H4 (cell line): ENCODE results near the gene ZNF697. TPM values are rescaled to one million over a fixed set of nuclear protein-coding genes. Genes with fewer than 3 reads are reported as not detected.
"Not testable (repeated sequence)": the region's sequence is repeated elsewhere in the genome, so short reads cannot be mapped to it uniquely, and the experiment has no call there.

Experiments
- DNase-seq: peaks from one replicate; pipeline ENCODE4 v3.0.0-alpha.2; 2015; ENCODE audit warnings: low spot score
- total RNA-seq: library from RNA; depleted of rRNA; stranded (reverse); fragments of >200 nt; shearing (Covaris generic); gene quantifications from 2 replicates; pipeline ENCODE4 v1.2.3, GENCODE V29; 2014; rRNA removed

The ZNF697 gene
- total RNA-seq, 1 experiment from 2014 or later = 5.3 TPM

DNA sequence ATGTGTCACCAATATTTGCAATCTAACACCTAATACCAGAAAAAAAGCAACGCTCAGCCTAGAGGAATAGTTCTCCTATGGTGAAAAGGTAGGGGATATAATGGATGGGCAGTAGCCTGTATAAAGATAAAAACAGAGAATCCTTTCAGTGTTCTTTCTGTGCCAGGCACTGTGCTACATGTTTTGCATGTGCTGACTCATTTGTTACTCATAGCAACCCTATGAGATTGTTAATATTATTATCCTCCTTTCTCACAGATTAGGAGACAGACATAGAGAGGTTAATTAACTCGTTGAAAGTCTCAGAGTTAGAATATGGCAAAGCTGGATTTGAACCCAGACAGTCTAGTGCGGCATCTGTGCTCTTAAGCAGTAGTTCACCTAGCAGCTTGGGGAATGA is 45.3 kb downstream of the ZNF697 start:
- not testable (repeated sequence) for DNase-seq

DNA sequence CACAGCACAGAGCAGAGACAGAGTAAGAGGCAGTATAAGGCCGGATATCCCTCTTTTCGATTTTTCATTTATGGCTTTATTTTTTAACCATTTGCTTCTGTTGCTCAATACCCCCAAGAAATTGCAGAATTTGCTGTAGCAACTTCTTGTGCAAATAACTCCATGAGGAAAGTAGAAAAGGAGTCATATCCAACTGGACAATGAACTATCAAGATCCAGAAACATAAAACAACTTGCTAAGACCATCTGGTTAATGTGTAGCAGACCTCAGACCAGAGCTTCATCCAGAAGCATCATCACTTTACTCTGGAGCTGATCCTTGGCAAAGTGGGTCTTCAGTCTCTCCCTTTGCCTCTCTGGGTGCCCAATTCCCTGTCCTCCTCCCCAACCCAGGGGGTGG is 45.9 kb downstream of the ZNF697 start:
- DNase-seq = no peak

DNA sequence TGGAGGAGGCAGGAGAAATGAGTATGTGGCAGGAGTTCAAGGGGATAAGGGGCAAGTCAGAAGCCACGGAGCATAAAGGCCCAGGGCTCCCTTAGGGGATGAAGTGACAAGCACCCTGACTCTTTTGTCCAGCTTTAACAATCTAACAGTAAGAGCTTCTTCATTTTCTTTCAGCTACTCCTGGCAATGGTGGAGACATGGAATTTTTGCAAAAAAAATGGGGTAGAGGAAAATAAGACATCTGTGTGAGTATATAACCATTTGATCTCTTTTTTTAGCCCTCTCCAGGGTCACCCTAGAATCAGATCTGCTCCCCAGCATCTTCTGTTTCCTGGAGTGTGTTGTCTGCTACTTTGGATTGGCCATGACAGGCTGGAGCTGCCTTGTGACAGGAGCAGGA is 47.1 kb downstream of the ZNF697 start:
- DNase-seq = no peak

DNA sequence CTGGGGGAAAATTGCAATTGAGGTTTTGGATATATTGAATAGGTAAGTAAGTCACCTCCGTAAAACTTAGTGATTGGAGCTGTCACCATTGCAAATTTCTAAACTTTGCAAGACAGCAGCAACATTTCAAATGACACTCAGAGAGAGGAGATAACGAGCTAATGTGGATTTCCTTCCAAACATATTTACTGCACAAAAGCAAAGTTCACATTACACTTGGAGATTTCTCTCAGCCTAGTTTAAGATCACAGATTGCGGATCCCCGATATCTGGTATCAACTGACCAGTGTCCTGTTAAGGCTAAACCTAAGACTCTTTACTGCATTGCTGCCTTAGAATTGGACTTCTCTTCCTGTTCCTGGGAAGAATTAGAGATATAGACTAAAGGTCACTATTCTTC is 47.5 kb downstream of the ZNF697 start:
- DNase-seq = no peak

DNA sequence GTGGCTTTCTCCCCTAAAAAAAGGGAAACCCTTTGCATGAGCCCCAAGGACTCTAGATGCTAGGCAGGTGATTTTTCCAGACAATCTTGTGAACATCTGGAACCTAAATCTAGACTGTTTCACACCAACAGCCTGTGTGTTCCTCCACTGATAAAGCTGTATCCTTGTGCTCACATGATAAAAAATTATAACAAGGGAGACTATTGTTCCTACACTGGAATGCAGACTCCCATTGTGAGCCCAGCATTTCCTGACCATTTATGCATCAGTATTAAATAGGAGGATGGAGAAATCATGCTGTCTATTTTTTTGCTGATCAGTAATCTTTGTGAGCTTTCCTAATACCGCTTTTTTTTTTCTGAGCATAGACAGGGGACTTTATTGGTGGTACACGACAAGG is 52.5 kb downstream of the ZNF697 start:
- DNase-seq = no peak

DNA sequence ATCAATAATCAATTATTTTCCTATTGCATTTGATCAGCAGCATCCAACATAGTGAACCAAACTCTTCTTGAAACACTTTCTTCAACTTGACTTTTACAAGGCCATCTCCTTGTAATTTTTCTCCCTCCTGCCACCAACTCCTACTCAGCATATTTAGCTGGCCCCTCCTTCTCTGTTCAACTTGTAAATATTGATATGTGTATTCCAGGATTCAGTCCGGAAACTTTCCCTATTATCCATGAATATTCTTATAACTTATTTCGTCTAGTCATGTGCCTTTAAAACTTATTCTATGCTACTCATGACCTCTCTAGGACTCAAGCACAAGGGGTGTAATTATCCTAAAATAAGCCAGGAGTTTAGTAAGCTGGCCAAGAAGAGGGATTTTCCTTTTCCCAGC is 52.9 kb downstream of the ZNF697 start:
- no peak for DNase-seq

DNA sequence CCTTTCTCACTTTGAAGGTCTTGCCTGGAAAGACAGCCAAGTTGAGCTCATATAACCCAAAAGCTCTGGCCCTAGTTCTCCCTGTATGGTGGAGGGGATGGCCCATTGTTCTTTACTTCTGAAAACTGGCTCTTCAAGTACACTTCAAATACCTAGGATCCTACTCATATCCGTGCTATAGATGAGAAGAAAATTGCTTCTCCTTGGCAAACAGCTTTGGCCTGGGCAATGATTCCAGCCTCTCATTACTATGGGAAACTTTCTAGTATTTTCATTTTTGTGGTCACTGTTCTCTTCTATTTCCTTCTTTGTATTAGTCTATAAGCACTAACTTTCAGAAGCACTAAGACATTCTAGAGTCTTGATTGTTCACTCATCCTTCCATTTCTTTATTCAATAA is 53.7 kb downstream of the ZNF697 start:
- DNase-seq = no peak

DNA sequence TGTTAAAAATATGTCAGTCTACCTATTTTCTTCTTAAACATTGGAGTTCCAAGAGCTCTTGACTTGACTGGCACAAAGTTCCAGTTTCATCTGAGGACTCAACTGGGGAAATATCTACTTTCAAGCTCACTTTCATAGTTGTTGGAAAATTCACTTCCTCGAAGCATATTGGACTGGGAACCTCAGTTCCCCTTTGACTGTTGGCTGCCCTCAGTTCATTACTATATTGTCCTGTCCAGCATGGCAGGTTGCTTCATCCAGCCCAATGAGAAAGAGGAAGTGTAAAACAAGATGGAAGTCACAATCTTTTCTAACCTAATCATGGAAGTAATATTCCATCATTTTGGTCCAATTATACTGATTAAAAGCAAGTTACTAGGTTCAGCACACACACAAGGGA is 54.3 kb downstream of the ZNF697 start:
- no peak for DNase-seq

DNA sequence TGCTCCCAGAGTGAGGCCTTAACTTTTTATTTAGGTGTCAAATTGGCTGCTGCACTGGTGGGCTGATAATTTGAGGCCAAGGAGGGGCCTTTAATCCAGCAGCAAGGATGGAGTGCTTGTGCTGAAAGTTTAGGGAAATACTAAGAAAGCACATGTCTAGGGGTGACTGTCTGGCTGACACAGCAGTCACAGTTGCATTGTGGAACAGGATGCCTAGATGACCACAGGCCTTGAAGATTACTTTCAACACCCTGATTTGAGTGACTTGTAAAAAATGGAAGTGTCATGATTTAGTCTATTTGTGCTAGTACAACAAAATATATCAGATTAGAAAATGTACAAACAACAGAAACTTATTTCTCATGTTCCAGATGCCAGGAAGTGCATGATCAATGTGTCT is 57.7 kb downstream of the ZNF697 start:
- no peak for DNase-seq

DNA sequence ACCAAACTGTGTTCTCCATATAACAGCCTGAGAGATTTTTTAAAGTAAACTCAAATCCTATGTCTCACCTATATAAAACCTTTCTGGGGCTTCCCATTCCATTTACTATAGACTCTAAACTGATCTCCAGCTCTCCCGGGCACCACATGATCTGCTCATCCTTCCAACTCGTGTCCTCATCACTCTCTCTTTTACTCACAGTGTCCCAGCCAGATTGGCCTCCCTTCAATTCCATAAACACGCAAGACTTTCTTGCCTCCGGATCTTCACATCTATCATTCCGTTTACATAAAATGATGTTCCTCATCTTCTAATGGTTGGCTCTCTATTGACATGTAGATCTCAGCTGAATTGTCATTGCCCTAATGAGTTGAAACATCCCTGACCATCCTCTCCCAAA is 59.4 kb downstream of the ZNF697 start:
- no peak for DNase-seq

DNA sequence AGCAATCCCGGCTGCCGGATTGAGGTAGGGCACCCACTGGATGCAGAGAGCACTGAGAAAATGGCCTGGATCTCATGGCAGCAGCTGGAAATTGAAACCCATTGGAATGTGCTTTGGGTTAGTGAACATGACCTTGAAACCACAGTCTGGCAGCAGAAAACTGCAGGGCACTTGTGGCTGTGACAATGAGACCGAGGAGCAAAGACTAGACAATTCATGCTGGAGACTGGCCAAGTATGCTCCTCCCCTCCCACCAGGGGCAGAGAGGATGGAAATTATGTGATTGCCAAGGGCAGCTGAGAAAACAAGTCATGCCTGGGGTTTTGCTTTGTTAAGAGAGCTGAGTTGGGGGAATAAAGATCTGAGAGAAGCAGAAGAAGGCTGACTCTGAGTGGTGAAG is 60.7 kb downstream of the ZNF697 start:
- peak; percentile 27 for DNase-seq

DNA sequence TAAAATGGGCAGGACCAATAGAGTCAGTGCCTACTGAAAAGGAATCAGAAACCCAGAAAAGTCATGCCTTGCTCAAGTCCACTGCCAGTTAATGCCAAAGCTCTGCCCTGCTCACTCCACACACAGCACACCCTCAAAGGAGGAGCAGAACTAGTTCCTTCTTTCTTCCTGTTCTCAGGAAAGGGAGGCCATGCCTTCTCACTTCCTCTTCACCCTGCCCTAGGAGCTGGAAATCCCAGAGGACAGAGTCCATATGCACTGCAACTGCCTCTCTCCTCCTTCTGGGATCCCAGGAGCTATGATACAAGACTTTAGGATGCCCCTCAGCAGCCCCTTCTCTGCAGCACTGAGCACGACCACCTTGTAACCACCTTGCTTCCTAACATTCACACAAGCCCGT is 62.3 kb downstream of the ZNF697 start:
- not testable (repeated sequence) for DNase-seq

DNA sequence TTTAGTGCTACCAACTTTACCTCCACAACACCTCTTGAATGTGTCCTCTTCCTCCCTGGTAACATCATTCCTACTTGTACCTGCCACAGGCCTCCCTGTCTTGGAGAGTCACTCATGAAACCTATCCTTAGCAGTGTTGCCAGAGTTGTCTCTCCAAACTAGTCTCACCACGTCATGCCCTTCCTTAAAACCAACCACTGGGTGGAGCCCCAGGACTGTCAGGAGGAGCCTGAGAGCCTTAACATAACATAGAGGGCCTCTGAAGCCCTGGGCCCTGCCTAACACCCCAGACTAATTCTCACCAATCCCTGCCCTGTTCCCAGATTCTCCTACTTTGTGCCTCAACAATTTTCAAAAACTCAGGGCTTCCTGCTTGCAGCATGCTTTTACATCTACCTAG is 65.3 kb downstream of the ZNF697 start:
- peak; percentile 58 for DNase-seq

DNA sequence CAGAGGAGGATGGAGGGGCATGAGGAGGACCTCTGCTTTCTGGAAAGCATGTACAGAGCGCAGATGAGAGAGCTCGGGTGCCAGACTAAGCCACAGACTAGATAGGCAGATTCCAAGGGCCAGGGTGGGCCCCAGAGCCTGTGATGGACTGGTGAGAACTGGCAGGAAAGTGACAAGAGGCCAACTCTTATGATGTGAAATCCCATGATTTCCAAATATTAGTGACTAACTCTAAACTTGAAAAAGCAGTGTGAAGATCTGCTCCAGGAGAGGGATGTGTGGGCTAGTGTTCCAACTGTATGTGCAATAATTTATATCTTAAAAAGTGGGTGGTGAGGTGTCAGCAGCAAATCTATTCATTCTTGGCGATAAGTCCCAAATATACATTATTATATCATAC is 67.0 kb downstream of the ZNF697 start:
- DNase-seq = not testable (repeated sequence)

DNA sequence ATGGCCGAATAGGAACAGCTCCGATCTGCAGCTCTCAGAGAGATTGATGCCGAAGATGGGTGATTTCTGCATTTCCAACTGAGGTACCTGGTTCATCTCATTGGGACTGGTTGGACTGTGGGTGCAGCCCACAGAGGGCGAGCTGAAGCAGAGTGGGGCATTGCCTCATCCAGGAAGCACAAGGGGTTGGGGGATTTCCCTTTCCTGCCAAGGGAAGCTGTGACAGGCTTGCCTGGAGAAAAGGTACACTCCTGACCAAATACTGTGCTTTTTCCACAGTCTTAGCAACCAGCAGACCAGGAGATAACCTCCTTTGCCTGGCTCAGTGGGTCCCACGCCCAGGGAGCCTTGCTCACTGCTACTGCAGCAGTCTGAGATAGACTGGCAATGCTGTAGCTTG is 74.2 kb downstream of the ZNF697 start:
- DNase-seq = no peak

DNA sequence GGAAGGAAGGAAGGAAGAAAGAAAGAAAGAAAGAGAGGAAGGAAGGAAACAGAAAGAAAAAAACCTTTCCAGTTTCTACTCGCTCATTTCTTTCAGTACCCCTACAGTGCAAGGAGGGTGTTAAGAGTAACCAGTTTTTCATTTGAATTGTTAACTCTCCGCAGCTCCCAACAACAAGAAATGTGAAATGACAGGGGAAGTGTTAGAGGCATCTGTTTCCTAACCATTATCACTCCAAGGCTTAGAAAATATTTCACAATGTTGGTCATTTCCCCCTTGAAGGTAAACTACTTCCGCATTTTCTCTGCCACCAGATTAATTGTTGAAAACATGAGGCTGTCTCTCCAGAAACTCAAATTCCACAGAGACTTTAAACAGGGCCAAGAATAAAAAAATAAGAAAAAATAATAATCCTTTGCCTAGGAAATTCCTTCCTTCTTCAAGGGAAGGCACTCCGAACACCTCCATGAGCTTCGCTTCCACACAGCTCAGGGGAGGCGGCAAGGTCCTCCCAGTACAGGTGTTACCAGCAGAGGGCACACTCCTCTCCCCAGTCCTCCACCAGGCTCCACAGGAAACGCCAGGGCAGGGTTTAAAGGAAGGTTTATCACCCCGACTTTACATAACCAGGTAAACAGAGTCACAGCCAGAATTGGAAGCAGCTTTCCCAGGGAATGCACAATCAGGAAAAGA is 78.0 kb downstream of the ZNF697 start:
- DNase-seq = not testable (repeated sequence)

Other genes with a start within 250 kb of the ZNF697 start
- not detected in 2 replicates for gene HSD3B2, start 233.1 kb downstream of the ZNF697 start, total RNA-seq
- gene HSD3B1, start 141.1 kb downstream of the ZNF697 start, total RNA-seq = not detected in 2 replicates
- 338 and 346 TPM in 2 replicates for gene PHGDH, start 63.7 kb upstream of the ZNF697 start, total RNA-seq
- 0.87 and 3.8 TPM in 2 replicates for gene HMGCS2, start 120.6 kb upstream of the ZNF697 start, total RNA-seq
- gene REG4, start 163.2 kb upstream of the ZNF697 start, total RNA-seq = not detected in 2 replicates
- gene ADAM30, start 248.2 kb upstream of the ZNF697 start, total RNA-seq = not detected in 2 replicates